GM18867 (cell line): ENCODE results near the gene FADS1.
A peak's percentile ranks its signal among the peaks of the same experiment; 100 is the strongest.

ENCODE experiments used
- ATAC-seq: cut with Tn5 transposase; IDR thresholded peaks from one replicate; pipeline ENCODE4 v1.9.1; 2021; ENCODE audit warnings: mild to moderate bottlenecking, moderate library complexity; ENCODE audit not compliant: unreplicated experiment

FADS1 gene

DNA sequence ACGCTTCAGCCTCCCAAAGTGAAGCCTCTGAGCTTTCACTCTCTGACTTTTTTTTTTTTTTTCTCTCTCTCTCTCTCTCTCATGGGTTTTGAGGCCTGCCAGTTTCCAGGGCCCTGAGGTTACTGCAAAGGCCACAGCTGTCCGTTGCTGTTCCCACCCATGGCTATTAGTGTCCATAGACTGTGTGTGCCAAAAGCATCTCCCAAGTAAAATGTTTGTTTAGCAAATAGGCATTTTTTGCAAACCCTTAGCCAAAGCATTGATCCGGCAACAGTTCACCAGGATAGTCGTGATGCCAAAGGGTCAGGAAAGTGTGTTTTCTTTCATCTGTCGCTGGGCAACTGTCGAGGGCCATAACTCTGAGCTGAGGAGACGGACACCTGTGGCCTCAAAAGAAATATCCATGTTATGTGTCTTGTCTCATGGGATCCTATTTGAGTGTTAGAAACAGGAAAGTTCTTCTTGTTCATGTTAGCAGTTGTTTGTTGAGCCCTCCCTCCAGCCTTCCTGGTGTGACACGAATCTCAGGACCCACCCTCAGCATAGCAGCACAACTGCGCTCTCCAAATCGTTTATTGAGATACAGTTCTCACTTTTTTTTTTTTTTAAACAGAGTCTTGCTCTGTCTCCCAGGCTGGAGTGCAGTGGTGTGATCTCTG lies 29.7 kb upstream of the FADS1 start:
- ATAC-seq: no peak

DNA sequence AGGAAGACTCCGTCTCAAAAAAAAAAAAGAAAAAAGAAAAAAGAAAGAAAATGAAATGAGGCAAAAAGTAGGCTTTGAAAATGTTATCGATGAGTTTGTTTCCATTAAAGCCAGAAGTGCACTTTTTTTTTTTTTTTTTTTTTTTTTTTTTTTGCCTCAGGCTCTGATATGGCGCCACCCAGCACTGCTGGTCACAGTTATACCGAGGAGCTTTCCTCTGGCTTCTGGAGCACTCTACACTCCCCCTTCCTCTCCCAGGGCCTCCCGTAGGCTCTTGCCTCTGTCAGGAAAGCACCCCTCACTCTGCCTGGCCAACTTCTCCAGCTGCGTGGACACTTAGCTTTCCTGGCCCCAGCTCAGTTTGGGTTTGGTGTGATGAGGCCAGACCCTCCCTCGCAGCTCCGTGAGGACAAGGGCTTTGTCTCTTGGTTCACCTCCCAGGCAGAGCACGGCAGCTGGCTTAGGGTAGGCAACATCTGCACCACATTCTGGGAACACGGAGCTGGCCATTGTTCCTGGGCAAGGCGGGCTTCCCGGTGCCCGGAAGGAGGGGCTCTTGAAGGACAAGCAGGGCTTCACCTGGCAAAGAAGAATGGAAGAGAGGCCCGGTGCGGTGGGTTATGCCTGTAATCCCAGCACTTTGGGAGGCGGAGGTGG lies 28.2 kb upstream of the FADS1 start:
- no peak for ATAC-seq

DNA sequence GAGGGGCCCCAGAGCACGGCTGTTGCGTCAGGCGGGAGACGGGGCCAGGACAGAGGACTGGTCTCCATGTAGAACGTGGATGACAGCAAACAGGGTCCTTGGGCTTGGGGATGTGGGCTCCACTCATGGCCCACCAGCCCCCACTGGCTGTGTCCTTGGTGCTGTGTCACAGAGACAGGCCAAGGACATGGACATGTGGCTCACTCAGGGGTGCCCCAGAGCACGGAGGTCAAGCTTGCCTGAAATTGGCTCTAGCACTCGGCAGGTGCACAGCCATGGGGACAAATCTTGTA lies 25.7 kb upstream of the FADS1 start:
- ATAC-seq: no peak

DNA sequence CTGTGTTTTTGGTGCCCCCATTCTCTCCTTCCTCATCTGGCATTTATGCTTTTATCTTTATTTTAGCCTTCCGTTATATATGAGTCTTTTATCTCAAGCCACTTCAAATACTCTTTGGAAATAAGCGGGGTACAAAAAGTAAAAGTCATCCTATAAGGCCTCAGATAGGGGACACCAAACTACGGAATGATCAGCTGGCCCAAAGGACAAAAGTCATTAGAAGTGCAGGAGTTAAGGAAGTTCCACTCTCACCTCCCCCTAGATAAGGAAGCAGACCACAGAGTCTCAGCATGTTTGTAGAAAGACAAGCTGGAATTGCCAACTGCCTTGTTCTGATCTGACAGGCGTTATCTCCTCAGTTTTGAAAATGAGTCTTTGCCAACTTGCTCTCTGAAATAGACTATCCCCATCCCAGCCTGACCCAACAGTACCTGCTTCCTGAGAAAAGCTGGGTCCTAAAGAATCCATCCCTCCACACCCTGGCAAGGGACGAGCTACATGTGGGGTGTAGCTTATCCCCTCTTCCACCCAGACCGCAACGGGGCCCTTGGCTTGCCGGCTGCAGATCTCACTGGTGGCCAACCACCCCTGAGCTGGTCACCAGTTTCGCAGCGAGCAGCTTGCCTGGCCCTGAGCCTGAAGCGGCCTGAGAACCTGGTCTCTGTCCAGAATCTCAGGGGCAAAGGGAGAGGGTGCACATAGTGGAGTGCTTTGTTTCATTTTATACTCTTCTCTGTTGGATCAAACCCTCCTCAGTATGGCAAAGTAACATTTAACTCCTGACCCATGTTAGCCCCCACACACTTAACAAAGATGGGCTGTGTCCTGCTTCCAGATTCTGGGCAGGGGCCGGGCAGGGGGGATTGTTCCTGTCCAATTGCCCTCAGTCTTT lies 25.1 kb upstream of the FADS1 start:
- no peak for ATAC-seq

DNA sequence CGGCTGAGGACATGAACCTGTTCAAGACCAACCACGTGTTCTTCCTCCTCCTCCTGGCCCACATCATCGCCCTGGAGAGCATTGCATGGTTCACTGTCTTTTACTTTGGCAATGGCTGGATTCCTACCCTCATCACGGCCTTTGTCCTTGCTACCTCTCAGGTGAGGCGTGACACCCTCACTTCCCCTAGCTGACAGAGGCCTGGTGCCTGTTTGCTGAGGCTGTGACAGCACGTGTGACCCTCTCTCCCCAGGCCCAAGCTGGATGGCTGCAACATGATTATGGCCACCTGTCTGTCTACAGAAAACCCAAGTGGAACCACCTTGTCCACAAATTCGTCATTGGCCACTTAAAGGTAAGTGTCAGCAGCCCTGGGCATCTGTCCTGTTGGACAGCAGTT lies 23.6 kb upstream of the FADS1 start:
- ATAC-seq: no peak

DNA sequence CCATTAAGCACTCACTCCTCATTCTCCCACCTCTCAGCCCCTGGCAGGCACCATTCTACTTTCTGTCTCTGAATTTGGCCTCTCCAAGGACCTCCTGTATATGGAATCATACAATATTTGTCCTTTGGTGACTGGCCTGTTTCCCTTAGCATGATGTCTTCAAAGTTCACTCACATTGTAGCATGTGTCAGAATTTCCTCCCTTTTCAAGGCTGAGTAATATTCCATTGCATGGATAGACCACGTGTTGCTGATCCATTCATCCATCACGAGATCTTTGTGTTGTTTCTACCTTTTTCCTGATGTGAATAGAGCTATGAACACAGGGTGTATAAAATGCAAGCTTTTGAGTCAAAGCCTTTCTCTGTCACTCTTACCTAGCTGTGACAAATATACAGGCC lies 22.9 kb upstream of the FADS1 start:
- ATAC-seq: no peak

DNA sequence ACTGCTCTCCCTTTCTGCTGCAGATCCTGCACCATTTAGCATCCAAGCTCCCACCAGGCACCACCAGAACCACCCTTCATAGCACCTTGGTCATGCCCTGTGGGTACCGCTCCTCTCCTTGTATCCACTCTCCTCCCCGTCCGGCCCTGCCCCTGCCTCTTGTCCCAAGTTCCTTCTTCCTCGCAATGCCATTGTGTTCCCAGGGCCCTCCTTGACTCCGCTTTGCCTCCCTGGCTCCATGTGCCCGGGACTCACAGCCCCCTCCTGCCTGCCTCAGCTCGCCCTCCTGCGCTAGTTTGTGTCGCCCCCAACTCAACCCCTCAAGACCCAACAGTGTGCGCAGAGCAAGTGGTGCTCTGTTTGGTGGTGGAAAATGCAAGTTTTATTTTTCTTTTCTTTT lies 22.1 kb upstream of the FADS1 start:
- ATAC-seq: no peak

DNA sequence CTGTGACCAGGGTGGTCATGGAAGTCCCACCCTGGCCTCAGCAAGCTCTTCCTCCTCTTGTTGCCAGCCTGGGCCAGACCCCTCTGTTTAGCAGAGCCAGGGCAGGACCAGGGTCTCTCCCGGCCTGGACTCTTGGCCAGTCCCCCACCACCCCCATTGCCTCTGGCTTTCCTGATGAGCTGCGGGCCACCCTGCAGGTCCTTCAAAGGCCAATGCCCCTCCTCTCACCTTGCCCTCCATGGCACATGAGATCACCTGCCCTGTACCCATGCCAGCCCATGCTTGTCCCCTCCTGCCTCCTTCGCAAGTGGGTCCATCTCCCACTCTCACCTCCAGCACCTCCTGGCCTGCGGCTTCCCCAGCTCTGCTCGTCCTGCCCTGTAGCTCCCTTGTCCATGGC lies 21.7 kb upstream of the FADS1 start:
- no peak for ATAC-seq

DNA sequence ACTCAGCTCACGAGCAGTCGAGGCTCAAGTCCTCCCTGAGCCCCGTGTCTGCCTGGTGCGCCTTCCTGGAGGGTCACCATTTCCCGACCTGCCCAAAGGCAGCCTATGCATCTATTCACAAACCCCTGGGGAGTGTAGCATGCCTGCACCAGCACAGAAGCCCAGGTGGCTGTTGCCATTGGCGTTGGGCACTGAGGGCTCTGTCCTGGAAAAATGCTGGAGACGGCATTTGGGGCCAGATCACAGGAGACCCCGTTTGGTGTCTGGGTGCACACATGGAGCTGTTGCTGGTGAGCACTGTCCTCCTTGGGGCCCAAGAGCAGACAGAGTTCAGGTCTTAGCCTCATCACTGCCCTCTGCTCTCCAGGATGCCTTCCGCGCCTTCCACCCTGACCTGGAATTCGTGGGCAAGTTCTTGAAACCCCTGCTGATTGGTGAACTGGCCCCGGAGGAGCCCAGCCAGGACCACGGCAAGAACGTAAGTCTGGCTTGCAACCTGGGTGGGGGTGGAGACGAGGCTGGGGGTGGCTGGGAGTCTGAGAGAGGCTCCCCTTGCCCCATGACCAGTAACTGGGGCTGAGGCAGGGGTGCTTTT lies 20.7 kb upstream of the FADS1 start:
- no peak for ATAC-seq

DNA sequence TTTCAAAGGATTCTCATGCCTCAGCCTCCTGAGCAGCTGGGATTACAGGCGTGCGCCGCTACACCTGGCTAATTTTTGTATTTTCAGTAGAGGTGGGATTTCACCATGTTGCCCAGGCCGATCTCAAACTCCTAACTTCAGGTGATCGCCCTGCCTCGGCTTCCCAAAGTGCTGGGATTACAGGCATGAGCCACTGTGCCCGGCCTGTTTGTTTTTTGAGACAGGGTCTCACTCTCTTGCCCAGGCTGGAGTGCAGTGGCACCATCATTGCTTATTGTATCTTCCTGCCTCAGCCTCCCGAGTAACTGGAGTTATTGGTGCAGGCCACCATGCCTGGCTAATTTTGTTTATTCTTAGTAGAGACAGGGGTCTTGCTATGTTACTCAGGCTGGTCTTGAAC lies 19.4 kb upstream of the FADS1 start:
- ATAC-seq: no peak

DNA sequence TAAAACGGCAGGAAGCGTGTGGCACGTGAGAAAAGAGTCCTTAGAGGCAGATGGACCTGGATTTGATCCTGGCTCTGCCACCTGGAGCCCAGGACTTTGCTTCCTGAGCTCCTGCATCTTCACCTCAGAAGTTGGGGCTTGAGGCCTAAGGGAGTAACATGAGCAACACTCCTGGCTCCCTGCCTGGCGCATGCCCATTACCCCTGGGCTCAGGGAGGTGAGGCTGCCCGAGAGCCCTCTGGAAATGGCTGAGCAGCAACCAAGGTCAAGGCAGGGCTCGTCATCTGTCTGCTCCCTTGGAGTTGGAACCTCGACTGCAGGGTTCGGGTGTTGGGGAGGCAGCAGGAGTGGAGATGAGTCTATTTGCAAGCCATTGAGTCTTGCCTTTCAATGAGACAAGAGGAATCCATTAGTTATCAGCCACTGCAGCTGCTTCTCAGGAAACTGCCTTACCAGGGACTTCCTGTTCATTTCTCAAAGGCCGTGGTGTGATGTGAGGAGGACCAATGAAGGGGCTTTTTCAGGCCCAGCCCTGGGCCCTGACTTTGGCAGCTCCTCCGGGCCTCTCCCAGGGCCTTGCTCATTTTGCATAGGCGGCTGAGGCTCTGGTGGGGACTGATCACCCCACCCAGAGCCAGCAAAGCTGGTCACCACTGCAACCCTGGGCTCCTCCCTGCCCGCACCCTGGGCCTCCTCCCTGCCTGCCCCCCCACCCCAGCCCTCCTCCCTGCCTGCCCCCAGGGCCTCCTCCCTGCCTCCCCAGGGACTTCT lies 17.7 kb upstream of the FADS1 start:
- ATAC-seq: peak; percentile 74

DNA sequence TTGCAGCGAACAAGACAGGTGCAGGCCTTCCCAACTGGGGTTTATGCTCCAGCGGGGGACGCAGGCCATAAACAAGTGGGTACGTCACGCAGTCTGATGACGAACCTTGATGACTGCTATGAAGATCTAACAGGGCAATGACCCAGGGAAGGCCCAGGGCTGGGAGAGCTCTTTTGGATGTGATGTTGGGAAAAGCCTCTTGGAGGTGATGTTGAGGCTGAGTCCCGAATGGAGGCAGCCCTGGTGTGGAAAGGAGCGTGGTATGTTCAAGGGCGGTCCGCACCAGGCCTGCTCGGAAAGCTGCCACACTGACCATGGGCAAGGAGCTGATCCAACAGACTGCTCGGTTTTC lies 17.1 kb upstream of the FADS1 start:
- no peak for ATAC-seq

DNA sequence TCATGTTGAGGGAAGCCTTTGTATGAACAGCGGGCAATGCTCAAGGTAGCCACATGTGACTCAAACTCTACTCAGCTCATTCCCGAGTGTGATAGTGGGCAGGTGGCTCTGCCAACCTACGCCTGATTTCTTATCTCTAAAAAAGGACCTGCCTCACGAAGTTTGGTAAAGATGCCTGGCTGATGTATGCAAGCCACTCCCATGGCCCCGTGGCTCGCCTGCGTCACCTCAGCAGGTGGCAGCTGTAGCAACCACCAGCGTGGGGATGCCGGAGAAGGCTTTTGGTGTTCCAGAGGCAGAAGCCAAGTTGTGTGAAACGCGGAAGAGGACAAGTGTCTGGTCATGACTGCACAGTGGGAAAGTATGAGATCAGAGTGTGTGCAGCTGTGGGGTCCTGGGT lies 16.7 kb upstream of the FADS1 start:
- ATAC-seq: no peak

DNA sequence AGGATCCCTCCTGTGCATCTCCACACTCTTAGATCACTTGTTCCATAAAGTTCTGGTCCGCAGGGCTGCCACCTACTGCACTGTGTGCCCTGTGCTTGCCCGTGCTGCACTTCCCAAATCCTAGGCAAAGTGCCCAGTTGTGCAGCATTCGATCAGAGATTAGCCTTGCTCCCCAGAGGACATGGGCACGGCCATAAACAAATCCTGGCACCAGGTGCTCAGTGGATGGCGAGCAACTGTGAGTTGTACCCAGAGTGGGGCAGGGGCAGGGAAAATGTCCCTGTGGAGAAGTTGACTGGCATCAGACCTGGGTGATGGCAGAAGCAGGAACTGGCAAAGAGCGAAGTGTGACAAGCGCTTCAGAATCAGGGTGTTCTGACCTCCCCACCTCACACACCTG lies 16.0 kb upstream of the FADS1 start:
- ATAC-seq: no peak

DNA sequence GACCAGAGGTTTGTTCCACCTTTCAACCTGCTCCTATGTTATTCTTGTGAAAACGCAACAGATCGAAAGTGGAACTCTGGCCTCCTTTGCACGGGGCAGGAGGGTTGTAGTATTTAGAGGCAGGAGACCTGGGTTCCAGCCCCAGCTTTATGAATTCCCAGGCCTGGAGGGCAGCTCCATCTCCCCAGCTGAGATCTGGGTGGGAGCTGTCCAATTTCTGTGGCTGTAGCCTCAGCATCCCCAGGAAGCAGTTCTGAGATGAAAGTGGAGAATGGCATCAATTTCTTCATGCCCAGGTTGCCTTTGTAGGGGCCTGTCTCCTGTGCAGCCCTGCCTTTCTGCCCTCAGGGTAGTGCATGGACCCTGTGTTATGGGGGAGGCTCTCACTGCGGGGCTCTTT lies 15.4 kb upstream of the FADS1 start:
- ATAC-seq: no peak

DNA sequence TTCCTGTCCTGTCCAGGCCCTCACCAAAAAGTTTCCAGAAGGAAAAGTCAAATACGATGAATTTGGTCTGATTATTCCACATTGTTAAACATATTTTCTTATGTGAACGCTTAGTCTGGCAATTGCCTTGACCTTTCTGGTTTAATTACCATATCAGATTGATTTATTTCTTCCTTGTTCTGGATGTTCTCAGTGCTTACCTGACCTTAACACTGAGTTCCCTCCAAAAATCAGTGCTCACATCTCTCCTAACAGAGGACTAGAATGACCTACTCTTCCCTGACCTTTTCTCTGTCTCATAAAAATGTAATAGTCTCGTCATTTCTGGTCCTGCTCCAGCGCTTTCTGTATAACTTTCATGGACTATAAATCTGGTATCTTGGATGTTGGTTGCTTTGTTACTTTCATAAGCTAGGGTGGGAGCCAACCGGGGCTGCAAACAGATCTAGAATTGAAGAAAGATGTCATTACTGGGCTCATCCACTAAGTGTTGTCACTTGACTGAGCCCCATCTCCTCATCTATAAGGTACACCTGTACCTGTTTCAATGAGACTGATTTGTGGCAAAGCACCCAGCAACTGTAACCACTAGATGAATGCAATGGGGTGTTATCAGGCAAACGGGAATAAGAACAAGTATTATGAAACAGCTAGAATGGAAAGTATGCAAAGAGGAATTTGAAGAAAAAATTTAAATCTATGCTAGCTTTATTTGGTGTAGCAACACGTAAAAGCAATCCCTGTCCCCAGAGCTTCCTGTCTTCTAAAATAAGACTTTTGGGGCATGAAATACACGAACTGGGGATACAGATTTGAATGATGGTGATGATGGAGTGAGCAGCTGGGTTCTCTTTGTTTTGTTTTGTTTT lies 13.7 kb upstream of the FADS1 start:
- no peak for ATAC-seq

DNA sequence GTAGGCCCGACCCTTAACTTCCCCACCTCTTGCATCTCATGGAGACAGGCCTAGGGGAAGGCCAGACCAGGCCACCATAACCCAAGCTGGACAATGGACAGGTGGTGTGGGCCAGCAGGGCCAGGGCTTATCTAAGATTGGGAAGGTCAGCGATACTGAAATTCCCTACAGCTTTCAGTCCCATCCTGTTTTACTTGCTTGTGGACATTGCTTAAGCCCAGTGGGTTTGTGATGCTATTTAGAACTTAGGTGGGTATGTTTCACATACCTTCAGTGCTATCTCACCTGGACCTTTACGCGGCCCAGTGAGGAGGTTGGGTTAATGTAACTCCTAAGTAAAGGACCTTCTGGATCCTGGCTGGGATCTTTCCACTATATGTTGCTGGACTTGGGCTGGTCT lies 13.0 kb upstream of the FADS1 start:
- ATAC-seq: no peak

DNA sequence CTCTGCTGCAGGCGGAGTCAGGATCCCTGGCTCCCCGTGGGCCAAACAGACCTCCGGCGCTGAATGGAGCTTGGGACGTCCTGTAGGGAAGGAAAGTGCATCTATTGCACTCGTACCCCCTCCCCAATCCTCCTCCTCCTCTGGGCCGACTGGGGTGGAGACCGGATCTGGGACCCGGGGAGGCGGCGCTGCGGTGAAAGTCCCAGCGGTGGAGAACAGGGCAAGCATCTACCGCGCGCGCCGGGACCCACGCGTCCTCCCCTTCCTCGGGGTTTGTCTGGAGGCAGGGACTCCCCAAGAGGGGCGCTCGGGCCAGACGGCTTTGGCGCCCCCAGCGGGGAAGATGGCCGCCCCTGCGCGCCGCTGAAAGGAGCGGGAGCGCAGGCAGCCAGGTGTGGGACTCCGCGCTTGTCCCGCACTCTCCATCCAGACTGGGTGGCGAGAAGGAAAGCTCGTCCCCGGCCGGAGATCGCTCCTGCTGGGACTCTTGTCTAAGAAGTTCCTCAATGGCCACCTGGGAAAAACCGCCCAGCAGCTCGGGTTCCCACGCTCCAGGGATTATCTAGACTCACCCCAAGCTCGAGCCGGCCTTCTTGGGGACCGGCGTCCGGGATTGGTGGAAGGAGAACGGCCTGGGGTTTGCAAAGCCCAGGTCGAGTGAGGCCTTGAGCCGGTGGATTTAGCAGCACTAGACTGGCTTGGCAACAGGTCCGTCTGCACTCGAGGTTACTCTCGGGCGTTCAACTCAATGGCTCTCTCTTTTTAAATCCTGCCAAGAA lies 12.0 kb upstream of the FADS1 start:
- ATAC-seq: no peak

DNA sequence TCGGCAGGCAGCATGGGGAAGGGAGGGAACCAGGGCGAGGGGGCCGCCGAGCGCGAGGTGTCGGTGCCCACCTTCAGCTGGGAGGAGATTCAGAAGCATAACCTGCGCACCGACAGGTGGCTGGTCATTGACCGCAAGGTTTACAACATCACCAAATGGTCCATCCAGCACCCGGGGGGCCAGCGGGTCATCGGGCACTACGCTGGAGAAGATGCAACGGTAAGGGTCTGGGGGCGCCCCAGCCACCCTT lies 11.5 kb upstream of the FADS1 start:
- no peak for ATAC-seq
